Measurements from ENCODE around the gene KCNH2. TPM values are rescaled to one million over a fixed set of nuclear protein-coding genes. Genes with fewer than 3 reads are reported as not detected.

KCNH2 gene
- polyA plus RNA-seq, 1 of the 3 experiments (the other 2 are of a cell fraction): 2.2 TPM

- CTCF ChIA-PET: interaction anchor here (0.6 to 27.1 kb wide), 28 partner anchors 8 to 206 kb away, joined by 3 to 761 read pairs (median 4); partner anchors contain the start of genes ABCB8 and TMEM176B
- H3K27me3 ChIP-seq (ENCODE audit: insufficient read depth): peaks cover 71% of the 10 kb centered on the region
- TF ChIP-seq REST (IDR thresholded peaks at IDR 0.05; ENCODE audit: low read depth, low read length) (no peak), POLR2AphosphoS5 (IDR thresholded peaks at IDR 0.05; ENCODE audit: low read depth, low read length) (no peak), NFIC (IDR thresholded peaks at IDR 0.05; ENCODE audit: borderline replicate concordance) (no peak), MXI1 (IDR thresholded peaks at IDR 0.05; ENCODE audit: low read depth, low read length) (peak; percentile 17; the same call in 1 of the 2 replicates), EP300 (IDR thresholded peaks at IDR 0.05; ENCODE audit: borderline replicate concordance in 1 of 2, low read depth in 1 of 2, low read length in 1 of 2) (no peak), JUND (IDR thresholded peaks at IDR 0.05) (no peak), MEF2A (IDR thresholded peaks at IDR 0.05; ENCODE audit: borderline replicate concordance, low read depth) (no peak), TEAD4 (IDR thresholded peaks at IDR 0.05; ENCODE audit: borderline replicate concordance, insufficient read depth) (no peak), GATA2 (CRISPR knock-in tag; IDR thresholded peaks at IDR 0.05) (no peak), RAD21 (IDR thresholded peaks at IDR 0.05; ENCODE audit: low read length) (peak; percentile 38; the same call in 1 of the 2 replicates), SIN3A (IDR thresholded peaks at IDR 0.05; ENCODE audit: borderline replicate concordance, low read depth, low read length) (no peak; the same call in 1 of the 2 replicates), RCOR1 (IDR thresholded peaks at IDR 0.05; ENCODE audit: low read length) (no peak), CHD2 (IDR thresholded peaks at IDR 0.05; ENCODE audit: low read length, partially characterized antibody) (no peak), PBX3 (IDR thresholded peaks at IDR 0.05) (no peak), GABPA (IDR thresholded peaks at IDR 0.05; ENCODE audit: low read depth) (no peak), YY1 (IDR thresholded peaks at IDR 0.05; ENCODE audit: low read depth) (no peak), FOXJ3 (CRISPR knock-in tag; IDR thresholded peaks at IDR 0.05) (peak; percentile 12; the same call in 1 of the 2 replicates), NRF1 (IDR thresholded peaks at IDR 0.05; ENCODE audit: low read depth, low read length) (no peak)
- TF ChIP-seq, protein P1, sequence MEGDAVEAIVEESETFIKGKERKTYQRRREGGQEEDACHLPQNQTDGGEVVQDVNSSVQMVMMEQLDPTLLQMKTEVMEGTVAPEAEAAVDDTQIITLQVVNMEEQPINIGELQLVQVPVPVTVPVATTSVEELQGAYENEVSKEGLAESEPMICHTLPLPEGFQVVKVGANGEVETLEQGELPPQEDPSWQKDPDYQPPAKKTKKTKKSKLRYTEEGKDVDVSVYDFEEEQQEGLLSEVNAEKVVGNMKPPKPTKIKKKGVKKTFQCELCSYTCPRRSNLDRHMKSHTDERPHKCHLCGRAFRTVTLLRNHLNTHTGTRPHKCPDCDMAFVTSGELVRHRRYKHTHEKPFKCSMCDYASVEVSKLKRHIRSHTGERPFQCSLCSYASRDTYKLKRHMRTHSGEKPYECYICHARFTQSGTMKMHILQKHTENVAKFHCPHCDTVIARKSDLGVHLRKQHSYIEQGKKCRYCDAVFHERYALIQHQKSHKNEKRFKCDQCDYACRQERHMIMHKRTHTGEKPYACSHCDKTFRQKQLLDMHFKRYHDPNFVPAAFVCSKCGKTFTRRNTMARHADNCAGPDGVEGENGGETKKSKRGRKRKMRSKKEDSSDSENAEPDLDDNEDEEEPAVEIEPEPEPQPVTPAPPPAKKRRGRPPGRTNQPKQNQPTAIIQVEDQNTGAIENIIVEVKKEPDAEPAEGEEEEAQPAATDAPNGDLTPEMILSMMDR (IDR thresholded peaks at IDR 0.05): peak; percentile 36
- TF ChIP-seq, protein P2, sequence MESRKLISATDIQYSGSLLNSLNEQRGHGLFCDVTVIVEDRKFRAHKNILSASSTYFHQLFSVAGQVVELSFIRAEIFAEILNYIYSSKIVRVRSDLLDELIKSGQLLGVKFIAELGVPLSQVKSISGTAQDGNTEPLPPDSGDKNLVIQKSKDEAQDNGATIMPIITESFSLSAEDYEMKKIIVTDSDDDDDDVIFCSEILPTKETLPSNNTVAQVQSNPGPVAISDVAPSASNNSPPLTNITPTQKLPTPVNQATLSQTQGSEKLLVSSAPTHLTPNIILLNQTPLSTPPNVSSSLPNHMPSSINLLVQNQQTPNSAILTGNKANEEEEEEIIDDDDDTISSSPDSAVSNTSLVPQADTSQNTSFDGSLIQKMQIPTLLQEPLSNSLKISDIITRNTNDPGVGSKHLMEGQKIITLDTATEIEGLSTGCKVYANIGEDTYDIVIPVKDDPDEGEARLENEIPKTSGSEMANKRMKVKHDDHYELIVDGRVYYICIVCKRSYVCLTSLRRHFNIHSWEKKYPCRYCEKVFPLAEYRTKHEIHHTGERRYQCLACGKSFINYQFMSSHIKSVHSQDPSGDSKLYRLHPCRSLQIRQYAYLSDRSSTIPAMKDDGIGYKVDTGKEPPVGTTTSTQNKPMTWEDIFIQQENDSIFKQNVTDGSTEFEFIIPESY (IDR thresholded peaks at IDR 0.05; ENCODE audit: borderline replicate concordance, low read depth): no peak
- TF ChIP-seq, protein P3, sequence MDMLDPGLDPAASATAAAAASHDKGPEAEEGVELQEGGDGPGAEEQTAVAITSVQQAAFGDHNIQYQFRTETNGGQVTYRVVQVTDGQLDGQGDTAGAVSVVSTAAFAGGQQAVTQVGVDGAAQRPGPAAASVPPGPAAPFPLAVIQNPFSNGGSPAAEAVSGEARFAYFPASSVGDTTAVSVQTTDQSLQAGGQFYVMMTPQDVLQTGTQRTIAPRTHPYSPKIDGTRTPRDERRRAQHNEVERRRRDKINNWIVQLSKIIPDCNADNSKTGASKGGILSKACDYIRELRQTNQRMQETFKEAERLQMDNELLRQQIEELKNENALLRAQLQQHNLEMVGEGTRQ (IDR thresholded peaks at IDR 0.05; ENCODE audit: borderline replicate concordance, low read depth, low read length): no peak
- TF ChIP-seq, protein P4, sequence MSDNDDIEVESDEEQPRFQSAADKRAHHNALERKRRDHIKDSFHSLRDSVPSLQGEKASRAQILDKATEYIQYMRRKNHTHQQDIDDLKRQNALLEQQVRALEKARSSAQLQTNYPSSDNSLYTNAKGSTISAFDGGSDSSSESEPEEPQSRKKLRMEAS (IDR thresholded peaks at IDR 0.05; ENCODE audit: low read depth): no peak
Measured at GRCh38 chr7:150974468-150975391, 3.4 kb downstream of the KCNH2 start.

More at GRCh38 chr7:150974468-150975391, 3.4 kb downstream of the KCNH2 start:
- 49% methylated on average over 62 of the region's 89 CpGs for WGBS (ENCODE audit: low lambda C conversion rate)
- Histone ChIP-seq H3K79me2 (ENCODE audit: insufficient read depth) (no peaks in the 10 kb centered on the region), H3K36me3 (replicated peaks in 1 of 2; ENCODE audit: control insufficient read depth in 1 of 2, insufficient read depth in 2 of 2, low read length in 1 of 2) (no peaks in the 10 kb centered on the region), H3K9me2 (no peaks in the 10 kb centered on the region), H3K4me3 (ENCODE audit: low read depth in 2 of 2, low read length in 1 of 2) (peak overlapping the region in 1 of 2 experiments; percentile 37; a peak in 2 of 4 replicates), H3K27ac (ENCODE audit: low read depth in 2 of 2, low read length in 1 of 2) (peak overlapping the region in 1 of 2 experiments; percentile 100; a peak in 3 of 4 replicates), H3K4me1 (ENCODE audit: control insufficient read depth in 1 of 2, insufficient read depth in 2 of 2, low read depth in 1 of 2, low read length in 1 of 2) (peaks cover 0 to 90% of the 10 kb centered on the region in 2 experiments; a peak in 2 of 4 replicates), H3K9ac (no peak overlapping the region), H4K20me1 (ENCODE audit: insufficient read depth) (no peaks in the 10 kb centered on the region), H2AFZ (ENCODE audit: low read depth) (no peak overlapping the region), H3F3A (replicated peaks; ENCODE audit: insufficient read depth) (peaks cover 5% of the 10 kb centered on the region), H3K4me2 (0 out of 2 replicates have a peak overlapping the region, but pooled peaks have one; percentile 24), H3K9me3 (no peaks in the 10 kb centered on the region)
- POLR2A ChIA-PET: interaction anchor here (0.6 to 2.0 kb wide), 12 partner anchors 10 to 606 kb away, joined by 3 to 9 read pairs (median 3); partner anchors contain the start of gene REPIN1
- DNase-seq: peak; percentile 82
